ENCODE data around the gene PICK1.

The PICK1 gene

GRCh38 chr22:38120359-38121110, 63.3 kb downstream of the PICK1 start:
- no peak for DNase-seq

GRCh38 chr22:38122616-38123015, 65.4 kb downstream of the PICK1 start:
- no peak for DNase-seq

GRCh38 chr22:38124236-38124974, 67.2 kb downstream of the PICK1 start:
- DNase-seq: peak in 1 of 3 experiments; percentile 5

DNA sequence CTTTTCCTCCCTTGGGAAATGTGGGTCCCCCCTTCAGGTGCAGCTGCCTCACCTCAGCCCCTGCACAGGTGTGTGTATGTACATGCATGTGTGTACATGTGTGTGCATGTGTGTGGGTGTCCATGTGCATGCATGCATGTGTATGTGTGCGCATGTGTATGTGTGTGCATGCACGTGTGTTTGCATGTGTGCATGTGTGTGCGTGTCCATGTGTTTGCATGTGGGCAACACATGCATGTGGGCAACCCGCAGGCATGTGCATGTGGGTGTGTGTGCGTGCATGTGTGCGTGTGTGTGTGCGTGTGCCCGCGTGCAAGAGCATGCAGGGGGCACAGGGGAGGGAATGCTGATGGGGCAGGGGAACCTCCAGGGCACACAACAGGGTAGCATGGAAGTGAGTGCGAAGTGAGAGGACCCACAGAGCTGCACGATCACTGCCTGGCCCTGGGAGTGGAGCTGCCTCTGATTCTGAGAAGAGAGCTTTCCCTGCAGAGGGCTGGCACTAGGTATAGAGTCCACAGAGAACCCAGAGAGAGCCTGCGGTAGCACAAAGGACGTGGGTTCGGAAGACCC, 67.9 kb downstream of the PICK1 start:
- DNase-seq: no peak
